ENCODE results near the gene INPP5K. TPM values are rescaled to one million over a fixed set of nuclear protein-coding genes. Genes with fewer than 3 reads are reported as not detected.

The INPP5K gene
- total RNA-seq, result 23.5 and 28.2 TPM in 2 replicates

GRCh38 chr17:1516388-1517161 is at the start of gene INPP5K:
Gene INPP5K, minus strand, starts transcription at chr17:1516612. Its CDS starts 113 bp downstream, at chr17:1516499.

GRCh38 chr17:1492249-1493206 is 23.9 kb downstream of the INPP5K start, which contains the start of gene MYO1C:
Gene MYO1C, minus strand, starts transcription at chr17:1492686. Its CDS starts 199 bp downstream, at chr17:1492487.

GRCh38 chr17:1455797-1456599 is 60.4 kb downstream of the INPP5K start, which contains the start of gene CRK:
Gene CRK, minus strand, starts transcription at chr17:1456232. Its CDS starts 115 bp downstream, at chr17:1456117.

Other genes with a start within 250 kb of the INPP5K start
- not detected in 2 replicates for gene BHLHA9, start 246.2 kb downstream of the INPP5K start, total RNA-seq
- gene TRARG1, start 236.9 kb downstream of the INPP5K start, total RNA-seq, result not detected in 2 replicates
- gene YWHAE, start 116.4 kb downstream of the INPP5K start, total RNA-seq, result 245 and 276 TPM in 2 replicates
- gene CRK, start 60.4 kb downstream of the INPP5K start, total RNA-seq, result 86.2 and 100 TPM in 2 replicates
- 113 and 132 TPM in 2 replicates for gene MYO1C, start 23.9 kb downstream of the INPP5K start, total RNA-seq
- gene PITPNA, start 46.2 kb upstream of the INPP5K start, total RNA-seq, result 13.2 and 15.3 TPM in 2 replicates
- gene SLC43A2, start 112.2 kb upstream of the INPP5K start, total RNA-seq, result 6.5 and 10.4 TPM in 2 replicates
- gene SCARF1, start 129.1 kb upstream of the INPP5K start, total RNA-seq, result 0.14 and 0.65 TPM in 2 replicates
- gene RILP, start 133.3 kb upstream of the INPP5K start, total RNA-seq, result 6.7 and 7.5 TPM in 2 replicates
- 63.4 and 72.8 TPM in 2 replicates for gene PRPF8, start 168.3 kb upstream of the INPP5K start, total RNA-seq
- gene TLCD2, start 193.8 kb upstream of the INPP5K start, total RNA-seq, result 4.4 and 5.0 TPM in 2 replicates
- 20.1 and 31.9 TPM in 2 replicates for gene WDR81, start 208.1 kb upstream of the INPP5K start, total RNA-seq
- gene SERPINF2, start 226.3 kb upstream of the INPP5K start, total RNA-seq, result under 0.01 and 0.28 TPM in 2 replicates
- 104 and 114 TPM in 2 replicates for gene SERPINF1, start 245.4 kb upstream of the INPP5K start, total RNA-seq

All from smooth muscle cell of bladder (primary cell).